Measurements from ENCODE around the gene ZNF217.
"Not testable (repeated sequence)": the region's sequence is repeated elsewhere in the genome, so short reads cannot be mapped to it uniquely, and the experiment has no call there.

ZNF217 gene

DNA sequence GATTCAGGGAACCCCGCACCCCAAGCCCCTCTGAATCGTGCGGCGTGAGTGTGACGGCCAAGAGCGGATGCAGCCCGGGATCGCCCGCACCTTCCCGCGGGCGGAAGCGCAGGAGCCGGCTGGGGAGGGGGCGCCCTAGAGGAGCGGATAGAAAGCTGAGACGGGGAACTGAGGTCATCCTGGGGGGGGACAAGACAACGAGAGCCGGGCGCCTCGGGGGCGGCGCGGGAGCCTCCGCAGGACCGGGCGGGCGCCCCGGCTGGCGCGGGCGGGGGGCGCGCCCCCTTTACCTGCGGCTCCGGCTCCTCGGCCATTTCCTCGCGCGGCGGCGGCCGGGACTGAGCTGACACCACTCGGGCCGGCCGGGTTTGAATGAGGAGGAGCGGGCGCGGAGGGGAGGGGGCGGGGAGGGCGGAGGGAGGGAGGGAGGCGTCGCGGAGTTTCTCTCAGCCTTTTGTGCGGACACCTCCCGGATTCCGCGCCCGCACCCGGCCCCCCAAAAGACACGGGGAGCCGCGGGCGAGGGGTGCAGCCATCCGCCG lies at the start of gene ZNF217:
TSS of gene ZNF217 (minus strand) at position 374 of the 542 bp plus-strand sequence. CDS start 11,013 bp downstream, outside the sequence.
- not testable (repeated sequence) for DNase-seq (ENCODE audit: low read depth)

GRCh38 chr20:53643031-53643832 lies 49.6 kb upstream of the ZNF217 start:
- no peak for DNase-seq (ENCODE audit: low read depth)

DNA sequence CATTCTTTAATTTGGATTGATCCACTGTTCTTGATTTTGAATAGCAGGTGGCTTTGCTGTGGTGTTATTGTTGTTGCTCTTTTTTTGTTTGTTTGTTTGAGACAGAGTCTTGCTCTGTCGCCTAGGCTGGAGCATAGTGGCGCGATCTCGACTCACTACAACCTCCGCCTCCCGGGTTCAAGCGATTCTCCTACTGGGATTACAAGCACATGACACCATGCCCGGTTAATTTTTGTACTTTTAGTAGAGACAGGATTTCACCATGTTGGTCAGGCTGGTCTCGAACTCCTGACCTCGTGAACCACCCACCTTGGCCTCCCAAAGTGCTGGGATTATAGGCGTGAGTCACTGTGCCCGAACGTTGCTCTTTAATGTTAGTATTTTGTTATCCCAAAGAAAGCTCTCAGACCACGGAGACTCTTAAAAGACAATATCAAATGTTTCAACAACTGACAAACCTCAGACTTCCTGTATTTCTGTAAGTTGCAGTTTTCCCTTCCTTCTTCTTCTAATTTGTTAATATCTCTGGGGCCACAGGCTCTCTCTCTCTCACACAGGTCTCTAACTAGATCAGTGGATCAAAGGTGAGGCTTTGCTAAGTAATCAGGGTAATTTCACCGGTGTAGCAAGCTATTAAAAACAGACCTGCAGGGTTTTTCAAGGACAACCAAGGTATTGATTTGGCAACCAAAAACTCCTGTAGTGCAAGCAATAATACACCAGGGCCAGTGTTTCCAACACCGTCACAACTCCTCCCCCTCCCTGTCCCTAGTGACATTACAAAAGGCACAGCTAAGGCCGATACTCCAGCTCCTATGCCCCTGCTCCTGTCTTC lies 48.8 kb upstream of the ZNF217 start:
- DNase-seq (ENCODE audit: low read depth), result no peak

GRCh38 chr20:53639647-53640440 lies 46.2 kb upstream of the ZNF217 start:
- DNase-seq (ENCODE audit: low read depth), result no peak

GRCh38 chr20:53639128-53639527 lies 45.5 kb upstream of the ZNF217 start:
- DNase-seq (ENCODE audit: low read depth), result no peak

DNA sequence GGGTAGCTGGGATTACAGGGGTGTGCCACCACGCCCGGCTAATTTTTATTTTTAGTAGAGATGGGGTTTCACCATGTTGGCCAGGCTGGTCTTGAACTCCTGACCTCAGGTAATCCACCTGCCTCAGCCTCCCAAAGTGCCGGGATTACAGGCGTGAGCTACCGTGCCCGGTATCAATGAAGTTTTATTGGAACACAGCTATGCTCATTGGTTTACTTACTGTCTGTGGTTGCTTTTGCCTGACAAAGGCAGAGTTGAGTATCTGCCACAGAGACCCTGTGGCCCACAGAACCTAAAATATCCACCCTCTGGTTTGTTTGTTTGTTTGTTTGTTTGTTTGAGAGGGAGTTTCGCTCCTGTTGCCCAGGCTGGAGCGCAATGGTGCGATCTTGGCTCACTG lies 43.7 kb upstream of the ZNF217 start:
- DNase-seq (ENCODE audit: low read depth), result not testable (repeated sequence)

DNA sequence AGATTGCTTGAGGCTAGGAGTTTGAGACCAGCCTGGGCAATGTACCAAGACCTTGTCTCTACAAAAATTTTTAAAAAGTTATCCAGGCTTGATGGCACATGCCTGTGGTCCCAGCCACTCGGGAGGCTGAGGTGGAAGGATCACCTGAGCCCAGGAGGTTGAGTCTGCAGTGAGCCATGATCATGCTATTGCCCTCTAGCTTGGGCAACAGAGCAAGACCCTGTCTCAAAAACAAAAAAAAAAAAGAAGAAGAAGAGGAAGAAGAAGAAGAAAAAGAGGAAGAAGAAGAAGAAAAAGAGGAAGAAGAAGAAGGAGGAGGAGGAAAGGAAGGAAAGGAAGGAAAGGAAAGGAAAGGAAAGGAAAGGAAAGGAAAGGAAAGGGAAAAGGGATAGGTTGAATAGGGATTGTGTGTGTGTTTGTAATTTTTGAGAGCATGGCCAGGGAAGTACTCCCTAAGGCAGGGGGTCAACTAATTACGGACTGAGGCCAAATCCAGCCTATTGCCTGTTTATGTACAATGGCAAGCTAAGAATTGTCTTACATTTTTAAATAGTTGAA lies 43.0 kb upstream of the ZNF217 start:
- no peak for DNase-seq (ENCODE audit: low read depth)

- DNase-seq (ENCODE audit: low read depth), result no peak
Measured at GRCh38 chr20:53635221-53635620, 41.6 kb upstream of the ZNF217 start.

GRCh38 chr20:53631909-53632662 lies 38.4 kb upstream of the ZNF217 start:
- DNase-seq (ENCODE audit: low read depth), result no peak

GRCh38 chr20:53629436-53629835 lies 35.8 kb upstream of the ZNF217 start:
- DNase-seq (ENCODE audit: low read depth), result no peak

GRCh38 chr20:53628758-53629157 lies 35.1 kb upstream of the ZNF217 start:
- not testable (repeated sequence) for DNase-seq (ENCODE audit: low read depth)

DNA sequence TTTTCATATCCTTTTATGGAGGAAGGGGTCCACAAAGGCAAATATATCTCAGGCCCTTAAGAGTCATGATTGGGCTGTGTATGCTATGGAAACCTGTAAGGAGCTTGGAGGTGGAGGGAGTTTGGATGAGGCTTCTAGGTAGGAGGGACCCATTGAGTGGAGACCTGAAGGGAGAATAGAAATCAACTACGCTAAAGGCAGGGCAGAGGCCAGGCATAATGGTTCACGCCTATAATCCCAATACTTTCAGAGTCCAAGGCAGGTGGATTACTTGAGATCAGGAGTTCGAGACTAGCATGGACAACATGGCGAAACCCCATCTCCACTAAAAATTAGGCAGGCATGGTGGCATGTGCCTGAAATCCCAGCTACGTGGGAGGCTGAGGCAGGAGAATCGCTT lies 34.4 kb upstream of the ZNF217 start:
- DNase-seq (ENCODE audit: low read depth), result no peak

GRCh38 chr20:53627001-53627400 lies 33.4 kb upstream of the ZNF217 start:
- not testable (repeated sequence) for DNase-seq (ENCODE audit: low read depth)

- no peak for DNase-seq (ENCODE audit: low read depth)
Measured at GRCh38 chr20:53626584-53626983, 32.9 kb upstream of the ZNF217 start.

GRCh38 chr20:53625311-53626129 lies 31.9 kb upstream of the ZNF217 start:
- DNase-seq (ENCODE audit: low read depth), result no peak

GRCh38 chr20:53624927-53625250 lies 31.2 kb upstream of the ZNF217 start:
- not testable (repeated sequence) for DNase-seq (ENCODE audit: low read depth)

- DNase-seq (ENCODE audit: low read depth), result no peak
Measured at GRCh38 chr20:53623454-53624211, 30.0 kb upstream of the ZNF217 start.

DNA sequence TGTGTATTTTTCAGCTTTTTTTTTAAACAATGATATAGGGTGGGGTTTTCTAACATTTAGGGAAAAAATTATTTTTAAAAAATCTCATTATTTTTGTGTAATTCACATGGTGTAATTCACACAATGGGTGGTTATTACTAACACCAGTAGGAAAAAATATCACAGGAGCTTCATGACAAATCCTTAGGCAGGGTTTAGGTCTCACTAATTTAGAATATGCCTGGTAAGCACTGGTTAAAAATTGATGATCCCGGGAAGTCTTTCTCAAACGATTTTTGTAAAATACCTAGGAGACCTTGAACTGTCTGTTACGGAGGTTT lies 29.5 kb upstream of the ZNF217 start:
- DNase-seq (ENCODE audit: low read depth), result no peak

Measured in HS-27A (cell line).